PC-3 (cell line): ENCODE measurements around the gene CLEC2L. TPM values are rescaled to one million over a fixed set of nuclear protein-coding genes. Genes with fewer than 3 reads are reported as not detected.

ENCODE experiments used
- ATAC-seq: fragments of 200-7000 bp; cut with Tn5 transposase; 2 replicates; pipeline ENCODE4 v1.9.1; 2020; ENCODE audit warnings: mild to moderate bottlenecking, moderate library complexity
- BruUV-seq: library from RNA; stranded (reverse); fragments of 400-500 nt; replicated peaks from 2 replicates; lab custom pipeline; 2021; lab: Mats Ljungman, UMichigan
- CTCF ChIA-PET: fragments of 300-600 bp; sonication (Branson Sonifier 250); formaldehyde crosslinking; loops from one replicate; lab custom pipeline; 2022; ENCODE audit warnings: antibody characterized with exemption; lab: Charles Lee
- POLR2A ChIA-PET: fragments of 300-600 bp; sonication (Branson Sonifier 250); formaldehyde crosslinking; loops from one replicate; lab custom pipeline; 2022; ENCODE audit warnings: antibody characterized with exemption; ENCODE audit not compliant: unreplicated experiment; lab: Charles Lee
- DNase-seq: peaks from one replicate; pipeline ENCODE4 v3.0.0-alpha.2; 2015
- H2AFZ ChIP-seq: fragments of 300-600 bp; sonication (generic); 2 replicates; pipeline ENCODE4 v1.6.0; 2016; ENCODE audit warnings: antibody characterized with exemption, low read length
- H3F3A ChIP-seq: fragments of 300-600 bp; sonication (generic); one replicate; pipeline ENCODE4 v1.6.0; 2017; ENCODE audit warnings: antibody characterized with exemption, low read length, control low read depth, mild to moderate bottlenecking; ENCODE audit not compliant: unreplicated experiment
- H3K27ac ChIP-seq: fragments of 300-600 bp; sonication (generic); 2 replicates; pipeline ENCODE4 v1.5.1; 2016; ENCODE audit warnings: mild to moderate bottlenecking, low read length
- H3K27me3 ChIP-seq: fragments of 300-600 bp; sonication (generic); 2 replicates; pipeline ENCODE4 v1.6.1; 2016; ENCODE audit warnings: low read length, mixed read lengths
- H3K36me3 ChIP-seq: fragments of 300-600 bp; sonication (generic); 2 replicates; pipeline ENCODE4 v1.6.1; 2016; ENCODE audit warnings: low read depth, mixed run types, low read length, mixed read lengths
- H3K4me1 ChIP-seq: fragments of 300-600 bp; sonication (generic); 2 replicates; pipeline ENCODE4 v1.5.1; 2016; ENCODE audit warnings: low read length; ENCODE audit not compliant: insufficient read depth
- H3K4me2 ChIP-seq: fragments of 300-600 bp; sonication (generic); 2 replicates; pipeline ENCODE4 v1.6.0; 2016; ENCODE audit warnings: low read length
- H3K4me3 ChIP-seq: fragments of 300-600 bp; sonication (generic); 2 replicates; pipeline ENCODE4 v1.5.1; 2016; ENCODE audit warnings: mild to moderate bottlenecking, low read length, mixed read lengths
- H3K79me2 ChIP-seq: fragments of 300-600 bp; sonication (generic); 2 replicates; pipeline ENCODE4 v1.6.1; 2017; ENCODE audit warnings: low read length, mixed read lengths
- H3K9ac ChIP-seq: fragments of 300-600 bp; sonication (generic); 2 replicates; pipeline ENCODE4 v1.6.0; 2016; ENCODE audit warnings: mild to moderate bottlenecking, low read length
- H3K9me2 ChIP-seq: fragments of 300-600 bp; sonication (generic); replicated peaks from 2 replicates; pipeline ENCODE4 v1.6.1; 2016; ENCODE audit warnings: mixed run types, low read length, mixed read lengths
- H3K9me3 ChIP-seq: fragments of 300-600 bp; sonication (generic); 2 replicates; pipeline ENCODE4 v1.6.1; 2016; ENCODE audit warnings: low read length, mixed read lengths
- H4K20me1 ChIP-seq: fragments of 300-600 bp; sonication (generic); 2 replicates; pipeline ENCODE4 v1.6.1; 2016; ENCODE audit warnings: low read length, mixed read lengths
- CTCF ChIP-seq: fragments of 300-600 bp; sonication (generic); conservative IDR thresholded peaks from 2 replicates; pipeline ENCODE4 v1.5.1; 2017; ENCODE audit warnings: antibody characterized with exemption, low read depth, mild to moderate bottlenecking, low read length
- EZH2 ChIP-seq: fragments of 300-600 bp; sonication (generic); IDR thresholded peaks from one replicate; pipeline ENCODE4 v1.6.1; 2017; ENCODE audit warnings: antibody characterized with exemption, mild to moderate bottlenecking, low read length; ENCODE audit not compliant: unreplicated experiment
- EZH2phosphoT487 ChIP-seq: fragments of 300-600 bp; sonication (generic); IDR thresholded peaks from 2 replicates; pipeline ENCODE4 v1.6.1; 2018; ENCODE audit warnings: mild to moderate bottlenecking, antibody characterized with exemption, low read length, borderline replicate concordance
- intact Hi-C: fragments of 100-400 bp; cut with micrococcal nuclease; formaldehyde crosslinking; loops from 2 replicates; pipeline ENCODE4 v1.9.0; 2023
- total RNA-seq: library from RNA; depleted of rRNA; stranded (reverse); fragments of >200 nt; gene quantifications from 2 replicates; pipeline ENCODE4 v1.2.3, GENCODE V29; 2014

Gene CLEC2L
- total RNA-seq, 1 experiment from 2014 or later = not detected

- H3K36me3 ChIP-seq = no peaks in the 10 kb centered on the region
- H4K20me1 ChIP-seq = no peaks in the 10 kb centered on the region
- H3K4me1 ChIP-seq = no peaks in the 10 kb centered on the region
- H3K27ac ChIP-seq = no peak overlapping the region
- H3K4me2 ChIP-seq = no peak overlapping the region
- intact Hi-C loops = no loop called here
- no peaks in the 10 kb centered on the region for H3K79me2 ChIP-seq
- CTCF ChIA-PET = no interaction called here
- ATAC-seq = no peak
- H3K9me3 ChIP-seq = no peaks in the 10 kb centered on the region
- POLR2A ChIA-PET = no interaction called here
- H3K9me2 ChIP-seq = no peaks in the 10 kb centered on the region
- no peaks in the 10 kb centered on the region for H3F3A ChIP-seq
- no peak for DNase-seq
- H3K27me3 ChIP-seq = no peaks in the 10 kb centered on the region
- no peak overlapping the region for H3K4me3 ChIP-seq
- no peak overlapping the region for H3K9ac ChIP-seq
- TF ChIP-seq EZH2phosphoT487 (no peak), EZH2 (no peak), CTCF (no peak)
- no peak overlapping the region for H2AFZ ChIP-seq
- no TSS peak for BruUV-seq
These were observed 12.2 kb upstream of the CLEC2L start for GRCh38 chr7:139511315-139511714.

GRCh38 chr7:139515266-139515665, 8.2 kb upstream of the CLEC2L start:
- no peaks in the 10 kb centered on the region for H3K9me2 ChIP-seq
- H4K20me1 ChIP-seq = no peaks in the 10 kb centered on the region
- no peak for DNase-seq
- ChIA-PET CTCF (interaction anchor here (0.6 kb wide), 1 partner anchor 839 kb away, joined by 3 read pairs; no protein-coding TSS in a partner anchor), POLR2A (no interaction called here)
- no peaks in the 10 kb centered on the region for H3K36me3 ChIP-seq
- H3K79me2 ChIP-seq = no peaks in the 10 kb centered on the region
- H3F3A ChIP-seq = no peaks in the 10 kb centered on the region
- H3K4me2 ChIP-seq = no peak overlapping the region
- H3K27me3 ChIP-seq = no peaks in the 10 kb centered on the region
- no peak for ATAC-seq
- H3K27ac ChIP-seq = no peak overlapping the region
- H3K9ac ChIP-seq = no peak overlapping the region
- H3K9me3 ChIP-seq = no peaks in the 10 kb centered on the region
- intact Hi-C loops = no loop called here
- BruUV-seq = no TSS peak
- no peaks in the 10 kb centered on the region for H3K4me1 ChIP-seq
- H3K4me3 ChIP-seq = no peak overlapping the region
- TF ChIP-seq EZH2phosphoT487 (no peak), CTCF (no peak), EZH2 (no peak)
- H2AFZ ChIP-seq = no peak overlapping the region

- no peaks in the 10 kb centered on the region for H3K27me3 ChIP-seq
- no peaks in the 10 kb centered on the region for H3K36me3 ChIP-seq
- no peaks in the 10 kb centered on the region for H3K79me2 ChIP-seq
- no peaks in the 10 kb centered on the region for H3F3A ChIP-seq
- no peak for ATAC-seq
- TF ChIP-seq EZH2 = no peak
- TF ChIP-seq EZH2phosphoT487 = no peak
- TF ChIP-seq CTCF = no peak
- H3K4me1 ChIP-seq = no peaks in the 10 kb centered on the region
- no peaks in the 10 kb centered on the region for H4K20me1 ChIP-seq
- no peak for DNase-seq
- H3K4me2 ChIP-seq = no peak overlapping the region
- no TSS peak for BruUV-seq
- POLR2A ChIA-PET = no interaction called here
- no peak overlapping the region for H3K4me3 ChIP-seq
- no peak overlapping the region for H3K27ac ChIP-seq
- CTCF ChIA-PET = no interaction called here
- no peaks in the 10 kb centered on the region for H3K9me3 ChIP-seq
- H3K9me2 ChIP-seq = no peaks in the 10 kb centered on the region
- no peak overlapping the region for H2AFZ ChIP-seq
- H3K9ac ChIP-seq = no peak overlapping the region
- intact Hi-C loops = no loop called here
These were observed 2.0 kb upstream of the CLEC2L start for GRCh38 chr7:139521439-139521838.
